GM10266 (cell line): Measurements from ENCODE around the gene DOCK6.

Source experiments
- DNase-seq: peaks from one replicate; pipeline ENCODE4 v3.0.0; 2012; ENCODE audit errors: extremely low spot score
- CTCF ChIP-seq: IDR thresholded peaks from 2 replicates; pipeline ENCODE4 v1.5.1; 2012; ENCODE audit warnings: mild to moderate bottlenecking, low read depth; ENCODE audit not compliant: control insufficient read depth, insufficient read depth; ENCODE audit errors: missing control alignments

Gene DOCK6

GRCh38 chr19:11154683-11155047, 107.7 kb downstream of the DOCK6 start:
- no peak for TF ChIP-seq CTCF
- DNase-seq: no peak

GRCh38 chr19:11152318-11153062, 109.8 kb downstream of the DOCK6 start:
- DNase-seq: no peak
- no peak for TF ChIP-seq CTCF

- TF ChIP-seq CTCF: no peak
- no peak for DNase-seq
Measured at GRCh38 chr19:11151181-11151580, 111.1 kb downstream of the DOCK6 start.
